Measurements from ENCODE around the gene SPTBN1.

SPTBN1 gene

DNA sequence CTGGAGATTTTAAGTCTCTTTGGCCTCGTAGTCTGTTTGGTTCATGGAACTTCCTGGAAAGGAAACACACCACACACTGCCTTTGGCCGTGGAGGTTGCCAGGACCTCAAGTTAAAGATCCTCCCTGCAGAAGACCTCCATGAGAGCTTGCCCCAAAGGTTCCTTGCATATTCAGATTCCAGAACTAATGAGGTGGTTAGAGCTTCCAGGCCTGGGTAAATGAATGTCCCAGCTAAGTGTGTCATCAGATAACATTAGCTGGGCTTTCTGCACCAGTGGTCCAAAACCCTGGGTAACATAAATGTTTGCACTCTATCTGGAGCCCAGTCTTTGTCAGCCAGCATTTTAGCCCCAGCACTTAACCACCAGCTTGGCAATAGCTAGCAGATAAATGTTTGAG, 145.2 kb downstream of the SPTBN1 start:
- no peak overlapping the region for H3K9ac ChIP-seq (ENCODE audit: insufficient read length)
- no peak overlapping the region for H3K27ac ChIP-seq
- H3K36me3 ChIP-seq (ENCODE audit: insufficient read depth, low read length), result no peaks in the 10 kb centered on the region

DNA sequence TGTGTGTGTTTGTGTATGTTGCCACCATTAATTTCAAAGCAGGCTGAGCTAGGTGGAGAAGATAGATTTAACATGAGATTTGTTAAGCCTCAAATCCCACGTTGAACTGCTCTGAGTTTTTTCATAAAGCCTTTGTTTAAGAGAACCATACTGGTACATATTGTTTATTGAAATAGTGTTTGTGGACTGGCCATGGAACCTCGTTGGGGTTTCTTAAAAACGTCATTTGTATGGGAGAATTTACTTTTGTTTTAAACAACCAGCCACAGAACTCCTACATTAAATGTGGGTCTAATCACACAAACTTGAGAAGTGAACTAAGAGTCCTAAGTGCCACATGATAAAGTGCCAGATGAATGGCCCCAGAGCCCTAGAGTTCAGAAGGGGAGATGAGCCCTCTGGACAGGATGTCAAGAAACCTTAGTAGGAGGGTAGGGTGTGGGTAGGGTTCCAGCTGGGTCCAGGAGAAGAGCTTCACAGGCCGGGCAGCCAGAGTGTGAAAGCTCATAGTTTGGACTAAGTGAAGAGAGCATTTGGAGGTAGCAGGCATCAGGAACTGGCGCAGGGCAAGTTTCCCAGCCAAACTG, 146.7 kb downstream of the SPTBN1 start:
- TF ChIP-seq POLR2AphosphoS5 (IDR thresholded peaks at IDR 0.05; ENCODE audit: borderline replicate concordance, low read depth, low read length), result no peak
- no peak for TF ChIP-seq FOXP2 (optimal IDR thresholded peaks at IDR 0.05; ENCODE audit: control extremely low read depth, extremely low read length, insufficient read depth)
- TF ChIP-seq EZH2 (IDR thresholded peaks at IDR 0.05), result no peak
- H3K9me3 ChIP-seq (ENCODE audit: low read depth, low read length), result no peaks in the 10 kb centered on the region
- no peak for DNase-seq (ENCODE audit: low read depth, low spot score)
- no peak overlapping the region for H3K27ac ChIP-seq
- no peak overlapping the region for H3K4me3 ChIP-seq
- H3K36me3 ChIP-seq (ENCODE audit: insufficient read depth, low read length), result no peaks in the 10 kb centered on the region
- no peak overlapping the region for H3K9ac ChIP-seq (ENCODE audit: insufficient read length)

More for the DNA sequence above, 145.2 kb downstream of the SPTBN1 start:
- Histone ChIP-seq H3K9me3 (ENCODE audit: low read depth, low read length) (no peaks in the 10 kb centered on the region), H3K4me3 (no peak overlapping the region)
- TF ChIP-seq EZH2 (IDR thresholded peaks at IDR 0.05) (no peak), POLR2AphosphoS5 (IDR thresholded peaks at IDR 0.05; ENCODE audit: borderline replicate concordance, low read depth, low read length) (no peak), FOXP2 (optimal IDR thresholded peaks at IDR 0.05; ENCODE audit: control extremely low read depth, extremely low read length, insufficient read depth) (no peak)
- no peak for DNase-seq (ENCODE audit: low read depth, low spot score)

DNA sequence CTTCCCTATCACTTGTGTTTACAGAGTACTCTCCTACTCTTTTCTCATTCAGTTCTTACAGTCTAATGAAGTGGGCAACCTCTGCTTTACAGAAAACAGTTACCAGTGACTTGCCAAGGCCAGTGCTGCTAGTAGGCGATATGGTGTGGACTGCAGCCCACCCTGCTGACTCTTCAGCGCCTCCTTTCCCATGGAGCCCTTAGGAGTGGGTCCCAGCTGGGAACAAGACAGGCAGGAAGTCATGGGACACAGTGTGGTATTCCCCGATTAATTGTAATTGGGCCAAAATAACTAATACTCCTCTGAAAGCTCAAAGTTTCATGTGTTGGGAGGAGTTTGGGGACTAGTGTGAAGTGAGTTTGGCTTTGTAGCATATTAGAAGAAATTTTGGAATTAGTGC, 147.2 kb downstream of the SPTBN1 start:
- TF ChIP-seq EZH2 (IDR thresholded peaks at IDR 0.05), result no peak
- no peak for TF ChIP-seq FOXP2 (optimal IDR thresholded peaks at IDR 0.05; ENCODE audit: control extremely low read depth, extremely low read length, insufficient read depth)
- TF ChIP-seq POLR2AphosphoS5 (IDR thresholded peaks at IDR 0.05; ENCODE audit: borderline replicate concordance, low read depth, low read length), result no peak
- DNase-seq (ENCODE audit: low read depth, low spot score), result no peak
- no peak overlapping the region for H3K27ac ChIP-seq
- no peak overlapping the region for H3K4me3 ChIP-seq
- H3K9me3 ChIP-seq (ENCODE audit: low read depth, low read length), result no peaks in the 10 kb centered on the region
- H3K9ac ChIP-seq (ENCODE audit: insufficient read length), result no peak overlapping the region
- no peaks in the 10 kb centered on the region for H3K36me3 ChIP-seq (ENCODE audit: insufficient read depth, low read length)

DNA sequence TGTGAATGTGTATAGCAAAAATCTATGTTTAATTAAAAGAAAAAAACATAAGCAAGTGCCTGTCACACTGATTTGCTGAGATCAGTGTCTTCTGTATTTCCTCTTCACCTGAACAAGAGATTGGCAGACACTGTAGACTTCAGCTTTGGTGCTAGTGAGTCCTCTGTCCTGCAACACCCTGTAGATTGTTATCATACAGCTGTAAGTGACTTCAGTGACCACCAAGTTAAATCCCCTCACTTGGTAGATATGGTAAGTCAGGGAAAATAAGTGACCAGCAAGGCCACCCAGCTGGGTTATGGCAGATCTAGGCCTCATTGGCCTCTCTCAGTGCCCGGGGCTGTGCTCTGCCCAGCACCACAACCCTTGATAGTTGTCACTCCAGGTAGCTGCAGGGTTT, 147.7 kb downstream of the SPTBN1 start:
- no peak for DNase-seq (ENCODE audit: low read depth, low spot score)
- Histone ChIP-seq H3K9ac (ENCODE audit: insufficient read length) (no peak overlapping the region), H3K4me3 (no peak overlapping the region), H3K9me3 (ENCODE audit: low read depth, low read length) (no peaks in the 10 kb centered on the region), H3K36me3 (ENCODE audit: insufficient read depth, low read length) (no peaks in the 10 kb centered on the region), H3K27ac (no peak overlapping the region)
- no peak for TF ChIP-seq EZH2 (IDR thresholded peaks at IDR 0.05)
- no peak for TF ChIP-seq POLR2AphosphoS5 (IDR thresholded peaks at IDR 0.05; ENCODE audit: borderline replicate concordance, low read depth, low read length)
- no peak for TF ChIP-seq FOXP2 (optimal IDR thresholded peaks at IDR 0.05; ENCODE audit: control extremely low read depth, extremely low read length, insufficient read depth)

DNA sequence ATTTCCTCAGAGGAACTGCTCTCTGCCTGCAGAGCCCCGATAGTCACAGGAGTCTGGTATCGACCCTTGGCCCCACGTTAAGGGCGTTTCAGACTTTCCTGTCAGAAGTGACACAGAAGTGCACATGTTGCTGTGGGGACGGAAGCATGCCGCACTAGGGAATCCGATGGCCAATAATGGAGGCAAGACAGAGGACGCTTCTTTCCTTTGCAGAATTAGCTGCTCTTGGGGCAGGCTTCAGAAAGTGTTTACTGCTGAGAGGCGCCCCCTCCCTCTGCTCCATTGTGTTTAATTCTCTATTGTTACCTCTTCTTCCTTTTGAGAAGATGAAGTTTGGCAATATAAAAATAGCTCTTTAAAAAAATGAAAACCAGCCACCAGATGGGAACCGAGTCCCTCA, 148.7 kb downstream of the SPTBN1 start:
- TF ChIP-seq POLR2AphosphoS5 (IDR thresholded peaks at IDR 0.05; ENCODE audit: borderline replicate concordance, low read depth, low read length) (no peak), EZH2 (IDR thresholded peaks at IDR 0.05) (no peak), FOXP2 (optimal IDR thresholded peaks at IDR 0.05; ENCODE audit: control extremely low read depth, extremely low read length, insufficient read depth) (no peak)
- Histone ChIP-seq H3K27ac (no peak overlapping the region), H3K9me3 (ENCODE audit: low read depth, low read length) (no peaks in the 10 kb centered on the region), H3K9ac (ENCODE audit: insufficient read length) (no peak overlapping the region), H3K36me3 (ENCODE audit: insufficient read depth, low read length) (no peaks in the 10 kb centered on the region), H3K4me3 (no peak overlapping the region)
- no peak for DNase-seq (ENCODE audit: low read depth, low spot score)

DNA sequence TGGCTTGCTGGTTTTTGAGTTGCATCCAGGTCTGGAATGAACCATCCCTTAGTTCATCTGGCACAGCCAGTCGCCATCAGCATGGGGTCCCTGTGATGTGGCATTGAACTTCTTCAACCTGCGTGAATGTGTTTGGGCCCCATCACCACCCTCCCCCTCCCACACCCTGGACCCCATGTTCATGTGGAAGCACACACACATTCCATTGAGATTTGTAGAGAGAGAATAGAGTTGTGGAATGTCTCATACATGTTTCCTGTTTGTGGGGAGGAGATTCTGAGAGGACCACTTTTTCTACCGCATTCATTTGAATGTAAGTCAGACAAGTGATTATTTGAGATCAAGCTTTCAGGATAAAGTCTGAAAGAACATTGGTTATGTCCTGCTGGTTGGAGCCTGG, 149.7 kb downstream of the SPTBN1 start:
- Histone ChIP-seq H3K36me3 (ENCODE audit: insufficient read depth, low read length) (no peaks in the 10 kb centered on the region), H3K9ac (ENCODE audit: insufficient read length) (no peak overlapping the region), H3K4me3 (no peak overlapping the region), H3K27ac (no peak overlapping the region), H3K9me3 (ENCODE audit: low read depth, low read length) (no peaks in the 10 kb centered on the region)
- no peak for DNase-seq (ENCODE audit: low read depth, low spot score)
- TF ChIP-seq EZH2 (IDR thresholded peaks at IDR 0.05) (no peak), FOXP2 (optimal IDR thresholded peaks at IDR 0.05; ENCODE audit: control extremely low read depth, extremely low read length, insufficient read depth) (no peak)

DNA sequence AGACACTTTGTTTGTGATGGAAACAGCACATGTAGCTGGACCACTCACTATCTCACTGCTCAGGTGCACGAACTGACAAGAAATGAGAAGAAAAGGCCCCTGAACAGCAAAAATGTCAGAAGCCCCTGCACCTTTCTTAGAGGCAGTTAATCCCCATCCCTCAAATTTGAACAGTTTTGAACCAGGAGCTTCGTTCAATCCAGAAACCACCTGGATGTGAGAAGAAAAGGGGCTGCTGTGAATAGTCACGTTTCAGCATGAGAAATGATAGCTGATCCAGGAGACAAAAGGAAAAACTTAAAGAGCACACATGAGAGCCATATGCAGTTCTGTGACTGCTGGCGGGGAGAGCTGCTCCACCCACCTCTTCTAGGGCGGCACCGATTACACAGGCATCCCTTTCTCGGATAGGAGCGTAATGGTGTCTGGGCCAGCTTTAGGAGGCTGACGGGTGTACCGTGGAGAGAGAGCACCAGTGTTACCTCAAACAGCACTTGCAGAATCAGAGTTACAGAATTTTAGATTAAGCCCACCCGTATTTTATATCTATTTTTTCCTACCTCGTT, 150.3 kb downstream of the SPTBN1 start:
- DNase-seq (ENCODE audit: low read depth, low spot score), result no peak
- TF ChIP-seq FOXP2 (optimal IDR thresholded peaks at IDR 0.05; ENCODE audit: control extremely low read depth, extremely low read length, insufficient read depth) (no peak), EZH2 (IDR thresholded peaks at IDR 0.05) (no peak), POLR2AphosphoS5 (IDR thresholded peaks at IDR 0.05; ENCODE audit: borderline replicate concordance, low read depth, low read length) (no peak)

DNA sequence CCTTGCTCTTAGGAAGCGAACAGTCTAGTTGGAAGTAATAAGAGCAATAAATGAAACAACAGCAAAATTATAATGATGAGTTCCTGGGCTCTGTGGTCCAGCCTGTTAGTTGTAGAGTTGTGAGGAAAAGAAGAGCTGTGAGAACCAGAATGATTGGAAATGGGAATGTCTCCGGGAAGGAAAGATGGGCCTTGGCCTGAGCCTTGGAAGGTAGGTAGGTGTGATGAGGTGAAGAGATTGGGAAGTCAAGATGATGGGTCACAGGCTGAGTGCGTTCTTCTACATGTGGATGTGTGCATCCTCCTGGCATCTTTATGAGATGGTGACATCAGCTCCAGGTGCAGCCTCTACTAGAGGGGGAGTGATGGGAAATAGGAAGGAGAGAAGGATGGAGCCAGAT, 152.1 kb downstream of the SPTBN1 start:
- Histone ChIP-seq H3K36me3 (ENCODE audit: insufficient read depth, low read length) (no peaks in the 10 kb centered on the region; the same call in 1 of the 2 replicates), H3K4me3 (no peak overlapping the region), H3K27ac (no peak overlapping the region), H3K9ac (ENCODE audit: insufficient read length) (no peak overlapping the region), H3K9me3 (ENCODE audit: low read depth, low read length) (no peaks in the 10 kb centered on the region)
- DNase-seq (ENCODE audit: low read depth, low spot score), result no peak
- TF ChIP-seq EZH2 (IDR thresholded peaks at IDR 0.05) (no peak), POLR2AphosphoS5 (IDR thresholded peaks at IDR 0.05; ENCODE audit: borderline replicate concordance, low read depth, low read length) (no peak), FOXP2 (optimal IDR thresholded peaks at IDR 0.05; ENCODE audit: control extremely low read depth, extremely low read length, insufficient read depth) (no peak)

More for the DNA sequence above, 150.3 kb downstream of the SPTBN1 start:
- Histone ChIP-seq H3K36me3 (ENCODE audit: insufficient read depth, low read length) (no peaks in the 10 kb centered on the region), H3K4me3 (no peak overlapping the region), H3K9me3 (ENCODE audit: low read depth, low read length) (no peaks in the 10 kb centered on the region), H3K9ac (ENCODE audit: insufficient read length) (no peak overlapping the region), H3K27ac (no peak overlapping the region)

DNA sequence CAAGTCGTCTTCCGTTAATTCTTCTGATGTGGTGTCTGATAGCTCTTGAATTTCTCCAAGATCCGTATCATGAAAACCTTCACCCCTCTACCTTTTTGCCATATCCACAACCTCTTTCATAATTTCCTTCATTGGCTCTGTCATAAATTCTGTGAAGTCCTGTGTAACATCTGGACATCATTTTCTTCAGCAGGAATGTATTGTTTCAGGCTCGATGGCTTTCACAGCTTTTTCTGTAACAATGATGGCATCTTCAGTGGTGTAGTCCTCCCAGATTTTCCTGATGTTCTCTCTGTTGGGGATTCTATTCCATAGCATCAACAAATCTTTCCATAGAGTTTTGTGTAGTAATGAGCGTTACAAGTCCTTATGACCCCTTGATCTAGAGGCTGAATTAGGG, 153.1 kb downstream of the SPTBN1 start:
- Histone ChIP-seq H3K36me3 (ENCODE audit: insufficient read depth, low read length) (no peaks in the 10 kb centered on the region; the same call in 1 of the 2 replicates), H3K4me3 (no peak overlapping the region), H3K9me3 (ENCODE audit: low read depth, low read length) (no peaks in the 10 kb centered on the region), H3K27ac (no peak overlapping the region), H3K9ac (ENCODE audit: insufficient read length) (no peak overlapping the region)
- TF ChIP-seq FOXP2 (optimal IDR thresholded peaks at IDR 0.05; ENCODE audit: control extremely low read depth, extremely low read length, insufficient read depth), result no peak
- TF ChIP-seq EZH2 (IDR thresholded peaks at IDR 0.05), result no peak
- TF ChIP-seq POLR2AphosphoS5 (IDR thresholded peaks at IDR 0.05; ENCODE audit: borderline replicate concordance, low read depth, low read length), result no peak
- DNase-seq (ENCODE audit: low read depth, low spot score), result no peak
